Activated CD8-positive, alpha-beta memory T cell treated with anti-CD3 and anti-CD28 coated beads for 4 hours (primary cell): ENCODE measurements around the gene DIP2B.
"Not testable (repeated sequence)": the region's sequence is repeated elsewhere in the genome, so short reads cannot be mapped to it uniquely, and the experiment has no call there.

Experiments
- DNase-seq, 2 donors: peaks; one replicate each; pipeline ENCODE4 v3.0.0-alpha.2; 2020; ENCODE audit warnings: low read depth in 2 of 2

Gene DIP2B

DNA sequence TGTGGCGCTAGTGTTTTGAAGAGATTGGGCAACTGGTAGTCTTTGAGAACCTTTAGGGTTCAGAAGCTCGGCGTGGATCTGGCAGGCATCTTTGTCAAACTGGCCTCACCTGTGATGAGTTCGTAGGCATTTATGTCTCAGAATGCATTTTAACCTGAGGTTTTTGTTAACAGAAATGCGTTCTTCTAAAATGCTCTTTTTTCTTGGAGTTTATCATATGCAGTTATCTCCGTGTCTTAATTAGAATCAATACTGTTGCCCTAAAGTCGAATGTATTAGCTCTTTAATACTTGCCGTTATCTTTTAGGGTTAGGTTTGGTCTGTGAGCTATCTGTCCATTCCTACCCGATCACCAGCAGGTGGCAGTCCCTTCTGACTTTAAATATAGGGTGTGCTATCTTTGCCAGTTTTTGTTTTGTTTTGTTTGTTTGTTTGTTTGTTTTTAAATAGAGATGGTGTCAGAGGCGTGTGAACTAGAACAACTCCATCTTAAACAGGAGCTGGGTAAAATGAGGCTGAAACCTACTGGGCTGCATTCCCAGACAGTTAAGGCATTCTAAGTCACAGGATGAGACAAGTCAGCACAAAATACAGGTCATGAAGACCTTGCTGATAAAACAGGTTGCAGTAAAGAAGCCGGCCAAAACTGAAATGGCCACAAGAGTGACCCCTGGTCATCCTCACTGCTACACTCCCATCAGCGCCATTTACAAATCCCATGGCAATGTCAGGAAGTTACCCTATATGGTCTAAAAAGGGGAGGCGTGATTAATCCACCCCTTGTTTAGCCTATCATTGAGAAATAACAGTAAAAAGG, 260.5 kb downstream of the DIP2B start:
- no peak for DNase-seq

DNA sequence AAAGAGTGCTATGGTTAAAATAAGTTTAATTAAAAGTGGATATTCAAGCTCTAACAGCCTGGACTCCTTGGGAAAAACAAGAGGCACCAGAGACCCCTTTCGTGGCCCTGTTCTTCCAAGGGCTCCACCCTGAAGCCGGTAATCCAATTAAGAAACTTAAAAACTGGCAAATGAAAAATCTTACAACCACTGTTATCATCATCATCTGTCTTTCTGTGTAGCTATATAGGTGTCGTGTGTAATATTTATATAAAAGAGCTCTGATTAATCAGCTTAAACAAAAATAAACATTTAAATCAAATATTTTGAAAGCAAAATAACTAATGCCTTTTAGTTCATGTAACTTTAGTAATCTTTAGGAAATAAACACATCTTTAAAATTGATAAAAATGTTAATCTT, 263.6 kb downstream of the DIP2B start:
- DNase-seq = no peak

DNA sequence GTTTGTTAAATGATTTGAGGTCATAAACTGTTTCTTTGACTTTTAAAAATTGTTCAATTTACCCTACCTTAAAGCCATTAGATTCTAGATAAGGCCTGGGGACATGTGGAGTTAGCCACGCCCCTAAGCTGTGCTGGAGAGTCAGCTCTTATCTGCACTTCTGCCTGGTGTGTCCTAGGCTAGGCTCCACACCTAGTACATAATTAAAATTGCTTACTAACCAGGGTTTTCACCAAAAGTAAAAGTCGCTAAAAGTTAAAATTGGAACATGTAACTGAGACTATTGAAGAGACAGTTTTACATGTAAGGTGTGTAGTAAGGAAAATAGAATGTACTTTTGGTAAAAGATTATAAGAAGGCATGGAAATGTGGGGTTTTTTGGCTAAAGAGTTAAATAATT, 264.0 kb downstream of the DIP2B start:
- DNase-seq = not testable (repeated sequence)

DNA sequence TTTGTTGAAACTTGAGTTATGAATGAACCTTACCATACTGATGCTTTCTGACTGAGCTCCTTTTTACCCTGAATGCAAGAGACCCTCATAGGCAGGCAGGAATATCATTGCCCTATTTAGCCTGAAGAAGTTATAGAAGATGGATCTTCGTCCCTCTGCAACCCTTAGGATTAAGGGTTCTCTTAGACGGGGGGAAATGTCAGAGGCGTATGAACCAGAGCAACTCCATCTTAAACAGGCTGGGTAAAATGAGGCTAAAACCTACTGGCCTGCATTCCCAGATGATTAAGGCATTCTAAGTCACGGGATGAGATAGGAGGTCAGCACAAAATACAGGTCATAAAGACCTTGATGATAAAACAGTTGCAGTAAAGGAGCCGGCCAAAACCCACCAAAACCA, 266.6 kb downstream of the DIP2B start:
- DNase-seq = no peak

DNA sequence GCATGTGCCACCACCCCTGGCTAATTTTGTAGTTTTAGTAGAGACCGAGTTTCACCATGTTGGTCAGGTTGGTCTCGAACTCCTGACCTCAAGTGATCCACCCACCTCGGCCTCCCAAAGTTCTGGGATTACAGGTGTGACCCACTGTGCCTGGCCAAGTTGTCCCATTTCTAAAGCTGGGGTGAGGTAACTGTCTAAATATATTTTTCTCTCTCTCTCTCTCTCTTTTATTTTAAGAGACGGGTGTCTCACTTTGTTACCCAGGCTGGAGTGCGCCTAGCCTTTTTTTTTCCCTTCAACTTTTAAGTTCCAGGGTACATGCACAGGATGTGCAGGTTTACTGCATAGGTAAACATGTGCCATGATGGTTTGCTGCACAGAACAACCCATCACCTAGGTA, 267.7 kb downstream of the DIP2B start:
- DNase-seq = no peak

DNA sequence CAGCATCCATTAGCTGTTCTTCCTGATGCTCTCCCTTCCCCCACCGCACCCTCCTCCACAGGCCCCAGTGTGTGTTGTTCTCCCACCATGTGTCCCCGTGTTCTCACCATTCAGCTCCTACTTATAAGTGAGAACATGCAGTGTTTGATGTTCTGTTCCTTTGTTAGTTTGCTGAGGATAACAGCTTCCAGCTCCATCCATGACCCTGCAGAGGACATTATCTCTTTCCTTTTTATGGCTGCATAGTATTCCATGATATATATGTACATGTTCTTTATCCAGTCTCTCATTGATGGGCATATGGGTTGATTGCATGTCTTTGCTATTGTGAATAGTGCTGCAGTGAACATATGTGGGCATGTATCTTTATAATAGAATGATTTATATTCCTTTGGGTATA, 268.1 kb downstream of the DIP2B start:
- no peak for DNase-seq

DNA sequence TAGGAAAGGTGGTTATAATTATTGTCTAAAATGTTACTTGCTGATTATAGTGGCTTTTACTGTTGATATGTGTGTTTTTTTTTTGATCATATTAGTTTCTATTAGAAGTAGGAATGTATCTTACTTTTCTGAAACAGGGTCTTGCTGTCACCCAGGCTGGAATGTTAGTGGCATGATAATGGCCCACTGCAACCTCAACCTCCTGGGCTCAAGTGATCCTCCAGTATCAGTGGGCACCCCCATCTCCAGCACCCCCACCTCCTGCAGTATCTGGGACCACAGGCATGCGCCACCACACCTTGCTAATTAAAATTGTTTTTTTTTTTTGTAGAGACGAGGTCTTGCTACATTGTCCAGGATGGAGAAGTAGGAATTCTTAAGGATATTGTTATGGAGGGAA, 270.5 kb downstream of the DIP2B start:
- no peak for DNase-seq

DNA sequence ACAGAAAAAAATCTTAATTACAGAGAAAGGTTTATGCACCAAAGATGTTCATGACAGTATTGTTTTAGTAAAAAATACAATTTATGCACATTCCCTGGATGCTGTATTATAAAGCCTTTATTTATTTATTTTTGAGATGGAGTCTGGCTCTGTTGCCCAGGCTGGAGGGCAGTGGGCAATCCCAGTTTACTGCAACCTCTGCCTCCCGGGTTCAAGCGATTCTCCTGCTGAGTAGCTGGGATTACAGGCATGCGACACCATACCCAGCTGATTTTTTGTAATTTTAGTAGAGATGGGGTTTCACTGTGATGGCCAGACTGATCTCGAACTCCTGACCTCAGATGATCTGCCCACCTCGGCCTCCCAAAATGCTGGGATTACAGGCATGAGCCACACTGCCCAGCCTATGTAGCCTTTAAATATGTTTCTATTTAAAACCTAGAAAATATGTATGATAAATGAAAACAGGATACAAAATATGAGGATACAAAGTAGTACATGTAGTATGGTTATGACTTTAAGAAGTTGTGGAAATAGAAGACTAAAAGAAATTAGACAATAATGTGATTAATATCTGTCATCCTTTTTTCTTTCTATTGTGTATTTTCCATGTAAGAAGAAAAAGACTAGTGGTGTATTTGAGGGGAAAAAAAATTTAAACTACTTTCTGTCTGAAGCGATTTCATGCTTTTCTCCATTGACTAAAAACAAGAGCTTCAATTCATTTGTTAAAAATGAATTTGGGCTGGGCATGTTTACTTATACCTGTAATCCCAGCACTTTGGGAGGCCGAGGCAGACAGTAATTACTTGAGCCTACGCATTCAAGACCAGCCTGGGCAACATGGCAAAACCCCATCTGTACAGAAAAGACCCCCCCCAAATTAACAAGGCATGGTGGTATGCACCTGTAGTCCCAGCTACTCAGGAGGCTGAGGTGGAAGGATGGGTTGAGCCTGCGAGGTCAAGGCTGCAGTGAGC, 272.3 kb downstream of the DIP2B start:
- no peak for DNase-seq

DNA sequence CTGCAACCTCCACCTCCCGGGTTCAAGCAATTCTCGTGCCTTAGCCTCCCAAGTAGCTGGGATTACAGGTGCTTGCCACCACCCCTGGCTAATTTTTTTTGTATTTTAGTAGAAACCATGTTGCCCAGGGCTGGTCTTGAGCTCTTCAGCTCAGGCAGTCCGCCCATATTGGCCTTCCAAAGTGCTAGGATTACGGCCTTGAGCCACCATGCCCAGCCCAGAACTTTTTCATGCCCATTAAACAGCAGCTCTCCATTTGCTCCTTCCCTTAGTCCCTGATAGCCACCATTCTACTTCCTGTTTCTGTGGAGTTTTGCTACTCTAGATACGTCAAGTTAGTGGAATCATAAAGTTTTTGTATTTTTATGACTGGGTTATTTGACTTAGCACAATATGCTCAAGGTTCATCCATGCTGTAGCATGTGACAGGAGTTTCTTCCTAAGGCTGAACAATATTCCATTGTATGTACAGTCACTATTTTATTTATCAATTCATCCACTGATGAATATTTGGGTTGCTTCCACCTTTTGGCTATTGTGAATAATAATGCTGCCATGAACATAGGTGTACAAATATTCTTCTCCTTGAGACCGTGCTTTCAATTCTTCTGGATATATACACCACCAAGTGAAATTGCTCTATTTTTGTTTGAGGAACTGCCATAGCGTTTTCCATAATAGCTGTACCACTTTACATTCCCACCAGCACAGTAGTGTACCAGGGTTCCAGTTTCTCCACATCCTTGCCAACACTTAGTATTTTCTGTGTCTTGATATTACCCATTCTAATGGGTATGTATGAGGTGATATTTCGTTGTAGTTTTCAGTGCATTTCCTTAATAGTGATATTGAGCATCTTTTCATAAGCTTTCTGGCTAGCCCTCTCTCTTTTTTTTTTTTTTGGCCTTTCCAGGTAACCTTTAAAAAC, 274.1 kb downstream of the DIP2B start:
- DNase-seq = no peak

GRCh38 chr12:50780013-50780412, 275.2 kb downstream of the DIP2B start:
- DNase-seq = no peak

DNA sequence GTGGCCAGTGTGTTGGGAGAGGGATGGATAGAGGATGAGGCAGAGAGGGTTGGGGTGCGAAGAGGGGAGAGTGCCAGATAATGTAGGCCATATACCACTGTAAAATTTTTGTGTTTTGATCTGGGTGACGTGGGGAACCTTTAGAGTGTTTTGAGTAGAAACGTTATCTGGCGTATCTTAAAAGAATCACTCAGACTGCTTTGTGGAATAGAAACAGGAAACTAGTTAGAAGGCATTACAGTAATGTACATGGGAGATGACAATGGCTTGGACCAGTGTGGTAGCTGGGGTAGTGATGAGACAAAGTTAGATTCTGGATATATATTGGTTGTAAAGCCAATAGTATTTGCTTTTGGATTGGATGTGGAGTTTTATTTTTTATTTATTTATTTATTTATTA, 279.7 kb downstream of the DIP2B start:
- no peak for DNase-seq

- DNase-seq = no peak
These were observed 280.7 kb downstream of the DIP2B start for GRCh38 chr12:50785406-50786001.

DNA sequence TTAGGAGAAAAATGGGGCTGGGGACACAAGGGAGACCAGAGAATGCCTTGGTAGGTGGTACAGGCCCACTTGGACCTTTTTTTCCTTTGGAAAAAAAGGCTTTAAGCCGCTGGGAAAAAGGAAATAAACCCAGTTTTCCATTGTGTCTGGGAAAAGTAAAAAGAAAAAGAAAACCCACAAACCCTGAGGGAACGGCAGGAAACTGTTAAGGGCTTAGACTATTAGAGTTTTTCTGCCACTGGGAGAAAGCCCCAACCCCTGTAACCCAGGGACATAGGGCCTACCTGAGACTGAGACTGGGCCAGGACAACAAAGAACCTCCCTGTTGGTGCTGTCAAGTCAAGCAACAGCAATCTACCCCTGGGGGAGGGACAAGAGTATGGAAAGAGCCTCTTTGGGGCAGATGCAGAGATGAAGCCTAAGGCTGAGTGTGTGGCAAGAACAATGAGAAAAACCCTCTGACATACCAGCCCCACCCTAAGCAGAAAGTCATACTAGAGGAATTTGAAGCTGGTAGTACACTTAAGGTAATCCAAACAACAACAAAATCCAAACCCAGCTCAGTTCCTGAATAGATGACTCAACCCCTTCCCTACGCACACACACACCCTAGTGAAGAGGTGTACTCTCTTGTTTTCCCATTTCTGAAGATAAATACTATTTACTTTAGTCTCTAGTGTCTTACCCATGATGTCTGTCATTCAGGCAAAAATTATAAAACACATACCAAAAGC, 281.9 kb downstream of the DIP2B start:
- no peak for DNase-seq

DNA sequence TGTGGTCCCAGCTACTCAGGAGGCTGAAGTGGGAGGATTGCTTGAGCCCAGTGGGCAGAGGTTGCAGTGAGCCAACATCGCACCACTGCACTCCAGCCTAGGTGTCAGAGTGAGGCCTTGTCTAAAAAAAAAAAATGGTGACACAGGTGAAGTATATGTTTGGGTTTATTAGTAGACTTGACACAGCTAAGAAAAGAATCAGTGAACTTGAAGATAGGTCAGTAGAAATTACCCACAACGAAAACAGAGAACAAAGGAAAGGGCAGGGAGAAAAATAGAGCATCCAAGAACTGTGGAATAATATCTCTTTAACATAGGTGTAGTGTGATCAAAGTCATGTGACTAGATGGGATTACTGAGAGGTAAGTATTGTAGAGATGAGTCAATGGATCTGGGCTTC, 282.8 kb downstream of the DIP2B start:
- DNase-seq = no peak

DNA sequence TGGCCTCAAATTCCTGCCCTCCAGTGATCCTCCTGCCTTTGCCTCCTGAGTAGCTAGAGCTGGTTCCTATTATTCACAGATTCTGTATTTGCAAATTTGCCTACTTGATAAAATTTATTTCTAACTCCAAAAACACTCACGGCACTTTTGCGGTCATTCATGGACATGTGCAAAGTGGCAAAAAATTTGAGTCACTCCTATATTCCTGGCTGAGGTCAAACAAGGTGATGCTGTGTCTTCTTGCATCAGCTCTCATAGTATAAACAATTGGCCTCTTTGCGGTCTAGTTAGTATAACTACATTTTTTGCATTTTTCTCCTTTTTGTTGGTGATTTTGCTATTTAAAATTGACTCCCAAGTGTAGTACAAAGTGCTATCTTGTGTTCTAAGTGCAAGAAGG, 283.8 kb downstream of the DIP2B start:
- DNase-seq = no peak

- no peak for DNase-seq
These were observed 285.3 kb downstream of the DIP2B start for GRCh38 chr12:50790081-50790480.
